ENCODE measurements around the gene RPP14. TPM values are rescaled to one million over a fixed set of nuclear protein-coding genes. Genes with fewer than 3 reads are reported as not detected.
"Not testable (repeated sequence)": the region's sequence is repeated elsewhere in the genome, so short reads cannot be mapped to it uniquely, and the experiment has no call there.

The RPP14 gene
- polyA plus RNA-seq (2013, experiment 1 of 2; ENCODE audit: insufficient read length) = 10.9 TPM
- 8.0 TPM for polyA plus RNA-seq (2013, experiment 2 of 2; ENCODE audit: insufficient read length)

DNA sequence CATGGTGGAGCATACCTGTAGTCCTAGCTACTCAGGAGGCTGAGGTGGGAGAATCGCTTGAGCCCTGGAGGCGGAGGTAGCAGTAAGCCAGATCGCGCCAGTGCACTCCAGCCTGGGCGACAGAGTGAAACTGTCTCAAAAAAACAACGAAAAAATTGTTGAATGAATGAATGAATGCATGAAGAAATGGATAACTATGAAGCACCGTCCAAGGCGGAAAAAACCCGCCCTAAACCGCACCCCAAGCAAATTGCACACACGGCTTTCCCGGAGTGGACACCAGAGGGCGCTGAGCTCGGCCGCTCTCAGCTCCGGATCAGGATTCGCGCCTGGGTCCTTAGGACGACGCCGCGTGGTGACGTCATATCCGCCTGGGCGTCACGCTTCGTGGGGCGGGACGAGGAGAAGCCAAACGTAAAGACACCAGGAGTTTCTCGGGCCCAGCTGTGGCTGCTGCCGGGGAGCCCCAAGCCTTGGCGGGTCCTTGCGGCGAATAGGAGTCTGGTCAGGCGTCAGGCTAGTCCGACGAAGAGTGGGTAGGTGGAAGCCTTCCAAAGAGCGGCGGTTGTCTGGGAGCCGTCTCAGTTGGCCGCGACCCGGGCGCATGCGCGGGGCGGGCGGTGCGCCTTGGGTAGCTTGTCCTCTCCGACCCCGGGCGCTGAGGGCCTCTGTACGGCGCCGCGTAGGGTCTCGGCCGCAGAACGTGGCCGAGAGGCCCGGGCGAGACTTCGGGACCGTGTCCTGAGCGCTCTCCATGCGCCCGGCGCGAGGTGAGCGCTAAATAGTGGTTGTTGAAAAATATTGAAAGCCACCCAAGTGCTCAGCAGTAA lies at the start of gene RPP14, which contains the start of gene HTD2:
TSS of gene RPP14 (plus strand) at position 364 of the 830 bp plus-strand sequence. CDS start 4,085 bp downstream, outside the sequence.
TSS of gene HTD2 (plus strand) at position 639 of the 830 bp plus-strand sequence. CDS start 11,094 bp downstream, outside the sequence.
- peak; percentile 96 for DNase-seq

DNA sequence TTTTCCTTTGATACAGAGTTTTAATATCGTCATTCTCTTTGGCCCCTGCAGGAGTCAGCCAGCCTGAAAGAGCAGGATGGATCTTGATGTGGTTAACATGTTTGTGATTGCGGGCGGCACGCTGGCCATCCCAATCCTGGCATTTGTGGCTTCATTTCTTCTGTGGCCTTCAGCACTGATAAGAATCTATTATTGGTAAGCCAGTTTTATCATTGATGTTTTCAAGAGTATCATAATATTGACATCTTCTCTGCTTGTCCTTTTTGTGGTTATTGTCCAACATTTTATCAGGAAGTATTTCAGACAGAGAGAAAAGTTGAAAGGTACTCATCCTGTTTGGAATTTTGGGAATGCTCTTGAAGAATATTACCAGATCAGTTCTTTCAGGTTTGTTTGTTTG lies 49.5 kb upstream of the RPP14 start:
- DNase-seq = no peak

DNA sequence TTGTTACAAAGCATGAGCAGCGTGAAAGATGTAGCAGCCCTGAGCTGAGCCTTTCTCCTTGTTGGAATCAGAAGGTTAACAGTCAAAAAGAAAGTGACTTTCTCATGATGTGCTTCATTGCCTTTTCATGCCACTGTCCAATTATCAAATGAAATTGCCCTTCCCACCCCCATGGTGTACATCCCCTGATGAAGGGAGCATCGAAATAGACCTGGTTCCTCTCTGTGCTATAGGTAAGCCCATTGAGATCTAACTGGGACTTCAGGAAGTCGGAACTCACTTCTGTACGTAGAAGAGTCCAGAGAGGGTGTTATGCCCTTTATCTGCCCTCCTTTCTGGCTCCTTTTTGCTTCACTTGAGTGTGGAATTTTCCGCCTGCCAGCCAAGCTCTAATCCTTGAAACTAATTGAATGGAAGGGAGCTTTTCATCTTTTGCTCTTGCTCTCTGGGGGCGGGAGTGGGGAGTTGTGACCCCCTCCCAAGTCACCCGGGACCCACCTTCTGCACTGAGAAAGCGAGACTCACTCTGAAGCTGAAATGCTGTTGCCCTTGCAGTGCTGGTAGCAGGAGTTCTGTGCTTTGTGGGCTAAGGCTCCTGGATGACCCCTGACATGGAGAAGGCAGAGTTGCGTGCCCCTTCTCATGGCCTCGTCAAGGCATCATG lies 47.5 kb upstream of the RPP14 start:
- DNase-seq = no peak

GRCh38 chr3:58260261-58260731 lies 45.7 kb upstream of the RPP14 start:
- DNase-seq = peak; percentile 90

GRCh38 chr3:58260733-58261132 lies 45.3 kb upstream of the RPP14 start:
- DNase-seq = peak; percentile 62

GRCh38 chr3:58261954-58262666 lies 43.9 kb upstream of the RPP14 start:
- DNase-seq = no peak

DNA sequence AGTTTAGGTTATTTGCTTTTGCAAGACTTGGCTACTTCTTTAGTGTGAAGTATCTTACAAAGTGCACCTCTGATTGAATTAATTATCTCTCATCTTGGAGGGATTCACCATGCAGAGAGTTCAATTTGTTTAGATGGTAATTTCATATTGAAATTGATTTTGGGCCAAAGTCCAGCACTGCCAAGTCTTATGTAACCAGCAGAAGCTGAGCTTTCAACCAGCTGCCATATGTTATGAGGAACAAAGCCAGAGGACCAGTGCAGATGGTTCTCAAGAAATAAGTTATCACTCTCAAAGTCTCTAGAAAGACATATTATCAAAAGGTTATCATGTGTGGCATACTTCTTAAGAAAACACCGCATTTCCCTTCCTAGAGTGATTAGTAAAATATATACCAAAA lies 39.5 kb upstream of the RPP14 start:
- DNase-seq = no peak

- not testable (repeated sequence) for DNase-seq
Observed at GRCh38 chr3:58267543-58267942, 38.5 kb upstream of the RPP14 start.

DNA sequence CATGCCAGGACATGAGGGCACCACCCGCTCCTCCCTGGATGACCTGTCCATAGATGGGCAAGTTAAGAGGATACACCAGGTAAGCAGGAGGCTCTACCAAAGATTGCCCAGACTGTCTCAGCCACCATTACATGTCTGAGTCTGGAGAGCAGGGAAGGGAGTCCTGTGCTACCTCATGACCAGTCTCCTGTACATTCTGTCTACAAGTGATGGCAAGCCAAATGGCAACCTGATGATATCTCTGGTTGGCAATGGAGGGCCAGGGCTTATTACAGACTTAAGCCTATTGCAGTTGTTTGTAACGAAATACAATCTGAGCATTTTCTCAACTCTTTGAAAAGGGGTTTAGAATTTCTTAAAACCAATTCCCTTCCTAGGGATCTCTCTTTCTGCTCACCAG lies 36.7 kb upstream of the RPP14 start:
- no peak for DNase-seq

GRCh38 chr3:58270485-58270884 lies 35.6 kb upstream of the RPP14 start:
- no peak for DNase-seq

DNA sequence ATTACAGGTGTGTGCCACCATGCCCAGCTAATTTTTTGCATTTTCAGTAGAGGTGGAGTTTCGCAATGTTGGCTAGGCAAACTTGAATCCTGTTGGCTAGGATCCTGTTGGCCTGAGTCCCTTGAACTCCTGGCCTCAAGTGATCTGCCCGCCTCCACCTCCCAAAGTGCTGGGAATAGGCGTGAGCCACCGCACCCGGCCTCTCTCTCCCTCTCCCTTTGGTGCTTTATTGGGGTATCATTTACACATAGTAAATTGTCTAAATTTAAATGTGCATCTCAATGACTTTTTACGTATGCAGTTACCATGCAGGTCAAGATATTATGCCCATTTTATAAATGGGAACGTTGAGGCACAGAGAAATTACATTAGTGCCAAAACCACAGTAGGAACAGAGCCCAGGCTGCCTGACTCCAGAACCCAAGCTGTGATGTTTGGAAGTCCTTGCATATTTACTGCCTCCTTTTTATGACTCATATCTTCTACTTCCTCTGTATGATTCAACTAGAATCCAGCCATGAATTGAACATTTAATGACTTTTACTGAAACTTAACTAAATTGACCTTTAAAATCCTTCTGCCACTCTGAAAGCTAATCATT lies 34.0 kb upstream of the RPP14 start:
- peak; percentile 93 for DNase-seq

GRCh38 chr3:58272891-58273290 lies 33.2 kb upstream of the RPP14 start:
- DNase-seq = peak; percentile 30

GRCh38 chr3:58273362-58273761 lies 32.7 kb upstream of the RPP14 start:
- DNase-seq = not testable (repeated sequence)

DNA sequence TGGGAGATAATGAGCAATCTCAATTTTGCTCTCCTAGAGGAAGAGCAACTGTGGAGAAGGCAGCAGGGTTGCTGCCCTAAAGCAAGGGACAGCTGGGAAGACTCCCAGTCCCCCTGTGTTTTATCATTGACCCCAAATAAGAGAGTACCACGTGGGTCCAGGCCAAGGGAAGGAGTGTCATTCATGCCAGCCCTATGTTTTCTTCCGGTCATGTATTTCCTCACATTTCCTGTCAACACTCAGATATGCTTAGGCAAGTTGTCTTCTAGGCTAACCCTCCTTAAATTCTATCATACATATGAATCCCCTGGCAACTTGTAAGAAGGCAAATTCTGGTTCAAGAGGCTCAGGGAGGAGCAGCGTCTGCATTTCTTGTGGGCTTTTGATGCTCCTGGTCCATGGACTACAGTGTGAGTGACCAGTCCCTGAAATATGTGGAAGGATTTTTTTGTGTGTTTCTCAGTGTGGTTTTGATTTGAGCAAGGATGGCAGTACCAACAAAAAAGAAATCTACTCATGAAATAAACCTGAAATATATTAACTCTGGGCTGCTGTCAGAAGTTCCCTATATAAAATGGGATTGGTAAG lies 31.9 kb upstream of the RPP14 start:
- DNase-seq = peak; percentile 44

GRCh38 chr3:58281069-58281468 lies 25.0 kb upstream of the RPP14 start:
- DNase-seq = no peak

DNA sequence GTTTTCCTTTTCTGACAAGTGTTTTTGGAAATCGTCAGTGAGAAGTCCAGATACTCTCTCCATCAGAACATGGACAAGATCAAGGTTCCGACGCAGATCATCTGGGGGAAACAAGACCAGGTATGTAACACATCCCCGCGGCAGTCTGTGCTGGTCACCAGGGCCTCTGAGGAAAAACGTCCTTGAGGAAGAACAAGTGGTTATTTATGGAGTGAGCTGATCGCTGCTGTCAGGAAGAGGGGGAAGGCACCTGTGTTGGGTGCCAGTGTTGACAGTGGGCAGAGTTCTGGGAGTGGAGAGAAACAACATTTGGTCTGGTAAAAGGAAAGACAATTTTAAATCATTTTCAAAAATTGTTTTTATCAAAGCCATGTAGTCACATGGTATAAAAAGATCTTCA lies 20.7 kb upstream of the RPP14 start:
- no peak for DNase-seq

DNA sequence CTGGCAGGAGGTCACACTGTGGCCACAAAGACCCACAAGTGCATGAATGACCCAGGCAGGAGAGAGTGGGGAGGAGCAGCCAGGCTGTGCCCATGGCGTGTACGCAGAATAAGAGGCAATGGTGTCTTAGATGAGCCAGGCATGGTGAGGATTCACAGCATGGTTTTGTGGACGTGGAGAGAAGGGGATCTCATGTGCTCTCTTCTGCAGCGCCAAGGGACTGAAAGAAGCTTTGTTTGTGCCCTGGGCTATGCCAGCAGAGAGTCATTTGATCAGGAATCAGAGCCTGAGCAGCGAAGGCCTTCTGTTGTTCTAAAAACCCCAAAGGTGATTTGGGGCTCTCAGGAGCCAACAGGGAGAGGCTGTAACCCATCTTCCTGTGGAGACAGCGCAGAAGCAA lies 18.7 kb upstream of the RPP14 start:
- no peak for DNase-seq

GRCh38 chr3:58288011-58288728 lies 17.9 kb upstream of the RPP14 start:
- no peak for DNase-seq

GRCh38 chr3:58288964-58289613 lies 17.0 kb upstream of the RPP14 start:
- not testable (repeated sequence) for DNase-seq

DNA sequence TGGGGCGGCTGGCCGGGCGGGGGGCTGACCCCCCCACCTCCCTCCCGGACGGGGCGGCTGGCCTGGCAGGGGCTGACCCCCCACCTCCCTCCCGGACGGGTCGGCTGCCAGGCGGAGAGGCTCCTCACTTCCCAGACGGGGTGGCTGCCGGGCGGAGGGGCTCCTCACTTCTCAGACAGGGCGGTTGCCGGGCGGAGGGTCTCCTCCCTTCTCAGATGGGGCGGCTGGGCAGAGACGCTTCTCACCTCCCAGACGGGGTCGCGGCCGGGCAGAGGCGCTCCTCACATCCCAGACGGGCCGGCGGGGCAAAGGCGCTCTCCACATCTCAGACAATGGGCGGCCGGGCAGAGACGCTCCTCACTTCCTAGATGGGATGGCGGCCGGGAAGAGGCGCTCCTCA lies 15.6 kb upstream of the RPP14 start:
- not testable (repeated sequence) for DNase-seq

All from fibroblast of skin of back (primary cell).